Right lobe of liver (tissue), 4 donors: ENCODE results near the gene SMC2.

Experiments used
- CTCF ChIP-seq, 4 donors: fragments of 200-600 bp in 3 of 4; fragments of 450-650 bp in 1 of 4; IDR thresholded peaks; one replicate each; pipeline versions ENCODE4 v1.5.1 to v1.8.0; 2016 to 2022; ENCODE audit warnings: antibody characterized with exemption in 4 of 4, mild to moderate bottlenecking in 2 of 4
- POLR2A ChIP-seq: fragments of 450-650 bp; IDR thresholded peaks from one replicate; pipeline ENCODE4 v1.6.1; 2017; ENCODE audit warnings: antibody characterized with exemption, mild to moderate bottlenecking
- donor health status: DM: no; HTN: no; CAD: no.
- donor health status: DM: no; HTN: no; CAD: no.
- donor health status: DM: no; HTN: yes; CAD: no.

- TF ChIP-seq CTCF (IDR thresholded peaks at IDR 0.05) (no peak), POLR2A (no peak)
These were observed 14.2 kb downstream of the SMC2 start for GRCh38 chr9:104108315-104108714.
